NCI-H2196 treated with DMSO at 0.1 percent for 48 hours (cell line): Measurements from ENCODE around the gene NEK1.
"Not testable (repeated sequence)": the region's sequence is repeated elsewhere in the genome, so short reads cannot be mapped to it uniquely, and the experiment has no call there.

Experiments
- DNase-seq: peaks from one replicate; lab custom pipeline; 2025; ENCODE audit not compliant: unreplicated experiment; lab: John Stamatoyannopoulos, UW

Gene NEK1

DNA sequence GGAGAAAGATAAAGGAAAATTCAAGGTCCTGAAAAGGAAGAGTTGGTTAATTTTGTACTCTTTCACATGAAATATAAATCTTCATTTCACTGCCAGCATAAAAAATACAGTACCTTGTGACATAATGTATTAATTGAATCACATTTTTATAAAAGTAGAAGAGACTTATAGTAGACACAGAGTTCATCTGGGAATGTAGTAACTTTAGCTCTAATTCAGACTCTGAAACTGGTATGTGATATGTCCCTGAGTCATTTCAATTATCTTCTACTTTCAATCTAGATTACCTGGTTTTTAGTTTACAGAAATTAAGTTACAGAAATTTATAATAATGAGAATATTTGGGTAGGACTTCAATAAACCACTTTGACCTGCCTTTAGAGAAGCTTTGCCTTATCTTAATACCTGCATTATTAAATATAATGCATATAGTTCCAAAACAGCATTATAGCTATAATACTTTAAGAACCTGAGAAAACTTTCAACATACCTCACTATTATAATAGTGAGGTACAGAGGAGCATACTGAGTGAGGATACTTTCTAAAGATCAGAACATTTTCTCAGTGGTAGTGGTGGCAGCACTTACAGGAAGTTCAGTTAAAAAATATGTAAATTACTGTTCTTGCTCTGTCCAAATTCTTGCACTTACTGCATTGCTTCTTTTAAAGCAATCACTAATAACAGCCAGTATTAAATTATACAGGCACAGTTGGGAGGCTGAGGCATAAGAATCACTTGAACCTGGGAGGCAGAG is 11.2 kb downstream of the NEK1 start:
- DNase-seq, result no peak

DNA sequence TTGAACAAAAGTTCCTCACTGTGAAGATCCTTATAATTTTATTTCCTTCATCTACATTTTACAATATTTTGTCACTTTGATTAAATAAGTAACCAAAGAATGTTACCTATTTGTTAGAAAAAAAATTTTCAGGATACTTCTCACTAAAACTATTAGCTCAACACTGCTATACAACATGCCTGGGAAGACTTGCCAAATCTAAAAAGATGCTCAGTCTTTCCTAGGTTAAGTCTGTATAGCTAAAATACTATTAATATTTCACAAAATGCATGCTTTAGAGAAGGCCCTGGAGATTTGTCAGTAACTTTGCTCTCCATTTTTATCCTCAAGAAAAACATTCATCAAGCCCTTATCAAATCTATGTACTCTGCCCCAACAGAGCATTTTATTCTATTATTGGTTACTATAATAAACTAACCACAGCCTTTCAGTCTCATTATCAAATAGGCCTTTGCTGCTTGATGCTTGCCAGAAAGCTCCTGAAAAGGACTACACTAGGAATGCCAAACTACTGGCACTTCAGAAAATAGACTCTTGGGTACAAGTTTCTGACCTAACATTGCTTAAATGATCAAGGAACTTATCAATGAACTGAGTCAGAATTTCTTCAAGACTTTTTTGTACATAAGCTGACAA is 17.7 kb downstream of the NEK1 start:
- no peak for DNase-seq

DNA sequence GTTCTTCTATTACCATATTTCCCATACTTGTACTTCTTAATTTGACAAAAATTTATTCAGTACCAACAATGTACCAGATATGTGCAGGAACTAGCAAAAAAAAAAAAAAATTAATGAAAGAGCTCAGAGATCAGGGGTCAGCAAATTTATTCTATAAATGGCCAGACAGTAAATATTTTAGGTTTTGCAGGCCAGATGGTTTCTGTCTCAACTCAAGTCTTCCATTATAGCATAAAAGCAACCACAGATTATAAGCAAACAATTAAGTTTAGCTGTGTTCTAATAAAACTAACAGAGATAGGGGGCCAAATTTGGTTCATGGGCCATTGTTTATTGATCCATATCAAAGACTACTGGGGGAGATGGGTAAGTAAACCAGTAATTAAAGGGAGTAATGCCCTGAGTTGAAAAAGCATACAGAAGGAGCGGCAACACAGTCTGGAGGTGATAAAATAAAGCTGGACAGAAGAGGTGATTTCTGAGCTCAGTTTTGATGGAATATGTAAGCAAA is 19.3 kb downstream of the NEK1 start:
- DNase-seq, result no peak

DNA sequence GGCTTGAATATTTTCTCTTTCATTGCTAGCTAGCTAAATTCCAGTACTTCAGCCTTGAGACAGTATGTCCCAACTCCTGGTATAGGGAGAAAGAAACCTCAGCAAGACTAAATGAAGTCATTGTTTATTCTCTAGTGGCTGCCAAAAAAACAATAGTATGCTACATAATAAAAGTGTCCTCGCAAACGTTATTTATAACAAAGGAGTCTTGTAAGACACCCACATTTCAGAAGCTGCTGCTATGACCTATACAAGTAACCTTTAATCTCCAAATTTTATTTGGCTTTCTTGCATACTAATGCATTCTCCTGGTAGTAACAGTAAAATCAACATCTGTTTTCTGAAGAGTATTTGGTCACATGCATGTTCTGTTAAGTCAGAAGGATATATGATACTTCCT is 28.8 kb downstream of the NEK1 start:
- no peak for DNase-seq

DNA sequence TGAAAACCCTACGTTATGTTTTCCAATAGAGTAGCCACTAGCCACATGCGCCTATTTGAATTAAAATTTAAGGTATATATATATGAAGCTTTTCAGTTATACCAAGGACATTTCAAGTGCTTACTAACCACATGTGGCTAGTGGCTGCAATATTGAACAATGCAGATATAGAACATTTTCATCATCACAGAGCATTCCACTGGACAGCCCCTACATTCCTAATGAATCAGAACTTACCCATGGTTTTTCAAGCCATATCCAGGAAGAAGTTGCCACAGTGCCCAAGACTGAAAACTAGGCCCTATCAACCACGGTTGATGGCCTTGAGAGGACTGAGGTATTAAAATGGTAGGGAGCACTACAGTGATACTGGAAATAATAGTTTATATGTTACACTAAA is 29.7 kb downstream of the NEK1 start:
- DNase-seq, result no peak

DNA sequence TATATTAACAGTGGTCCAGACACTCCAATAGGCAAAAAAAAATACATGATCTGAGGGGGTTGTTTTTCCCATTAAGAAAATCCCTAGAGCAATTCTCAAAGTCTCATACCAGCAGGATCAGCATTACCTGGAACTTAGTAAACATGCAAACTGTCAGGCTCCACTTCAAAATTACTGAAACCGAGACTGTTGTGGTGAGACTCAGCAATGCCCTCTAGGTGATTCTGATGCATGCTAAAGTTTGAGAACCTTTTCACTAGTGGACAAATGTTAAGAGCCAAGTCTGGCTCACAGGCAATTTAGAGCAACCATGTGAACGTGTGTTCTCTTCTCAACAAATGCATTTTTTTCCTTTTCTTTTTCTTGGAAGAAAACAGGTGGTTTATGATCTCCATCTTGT is 30.2 kb downstream of the NEK1 start:
- DNase-seq, result no peak

DNA sequence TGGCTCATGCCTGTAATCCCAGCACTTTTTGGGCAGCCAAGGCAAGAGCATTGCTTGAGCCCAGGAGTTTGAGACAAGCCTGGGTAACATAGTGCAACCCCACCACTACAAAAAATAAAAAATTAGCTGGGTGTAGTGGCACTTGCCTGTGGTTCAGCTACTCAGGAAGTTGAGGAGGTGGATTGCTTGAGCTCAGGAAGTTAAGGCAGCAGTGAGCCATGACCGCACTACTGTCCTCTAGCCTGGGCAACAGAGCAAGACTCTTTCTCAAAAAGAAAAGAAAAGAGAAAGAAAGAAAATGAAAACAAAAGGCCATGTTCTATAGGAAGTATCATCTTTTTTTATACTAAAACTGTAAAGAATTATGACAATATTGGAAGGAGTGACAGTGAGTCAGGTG is 38.5 kb downstream of the NEK1 start:
- DNase-seq, result no peak

DNA sequence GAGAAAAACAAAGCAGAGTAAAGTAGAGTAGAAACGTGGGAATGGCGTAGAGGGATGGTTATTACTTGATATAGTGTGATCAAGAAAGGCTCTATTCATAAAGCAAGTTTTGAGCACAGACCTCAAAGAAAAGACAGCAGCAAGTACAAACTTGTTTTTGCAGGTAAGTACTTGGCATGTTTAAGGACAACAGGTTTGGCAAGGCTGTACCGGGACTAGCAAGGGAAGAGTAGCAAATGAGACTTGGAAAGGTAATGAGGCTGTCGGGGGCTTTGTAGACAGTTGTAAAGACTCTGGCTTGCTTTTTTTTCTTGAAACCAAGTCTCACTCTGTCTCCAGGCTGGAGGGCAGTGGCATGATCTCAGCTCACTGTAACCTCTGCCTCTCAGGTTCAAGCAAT is 40.9 kb downstream of the NEK1 start:
- no peak for DNase-seq

DNA sequence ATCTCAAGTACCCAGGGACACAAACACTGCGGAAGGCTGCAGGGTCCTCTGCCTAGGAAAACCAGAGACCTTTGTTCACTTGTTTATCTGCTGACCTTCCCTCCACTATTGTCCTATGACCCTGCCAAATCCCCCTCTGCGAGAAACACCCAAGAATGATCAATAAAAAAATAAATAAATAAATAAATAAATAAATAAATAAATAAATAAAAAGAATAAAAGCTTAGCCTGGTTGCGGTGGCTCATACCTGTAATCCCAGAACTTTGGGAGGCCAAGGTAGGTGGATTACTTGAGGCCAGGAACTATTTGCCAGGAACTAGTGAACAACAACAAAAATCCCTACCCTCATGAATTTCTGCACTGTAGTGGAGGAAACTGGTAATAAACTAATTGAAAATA is 41.4 kb downstream of the NEK1 start:
- DNase-seq, result not testable (repeated sequence)

DNA sequence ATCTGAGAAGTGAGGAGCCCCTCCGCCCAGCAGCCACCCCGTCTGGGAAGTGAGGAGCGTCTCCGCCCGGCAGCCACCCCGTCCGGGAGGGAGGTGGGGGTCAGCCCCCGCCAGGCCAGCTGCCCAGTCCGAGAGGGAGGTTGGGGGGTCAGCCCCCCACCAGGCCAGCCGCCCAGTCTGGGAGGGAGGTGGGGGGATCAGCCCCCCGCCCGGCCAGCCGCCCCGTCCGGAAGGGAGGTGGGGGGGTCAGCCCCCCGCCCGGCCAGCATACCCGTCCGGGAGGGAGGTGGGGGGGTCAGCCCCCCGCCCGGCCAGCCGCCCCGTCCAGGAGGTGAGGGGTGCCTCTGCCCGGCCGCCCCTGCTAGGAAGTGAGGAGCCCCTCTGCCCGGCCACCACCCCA is 42.1 kb downstream of the NEK1 start:
- not testable (repeated sequence) for DNase-seq

DNA sequence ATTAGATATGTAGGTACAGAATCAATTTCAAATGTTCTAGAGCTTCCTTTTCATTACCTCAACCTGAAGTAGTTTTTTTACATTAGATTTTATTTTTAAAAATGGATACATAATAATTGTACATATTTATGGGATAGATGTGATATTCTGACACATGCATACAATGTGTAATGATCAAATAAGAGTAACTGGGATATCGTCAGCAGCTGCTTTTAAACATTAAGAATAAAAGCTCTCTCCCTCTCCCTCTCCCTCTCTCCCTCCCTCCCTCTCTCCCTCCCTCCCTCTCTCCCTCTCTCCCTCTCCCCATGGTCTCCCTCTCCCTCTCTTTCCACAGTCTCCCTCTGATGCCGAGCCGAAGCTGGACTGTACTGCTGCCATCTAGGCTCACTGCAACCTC is 43.2 kb downstream of the NEK1 start:
- not testable (repeated sequence) for DNase-seq

DNA sequence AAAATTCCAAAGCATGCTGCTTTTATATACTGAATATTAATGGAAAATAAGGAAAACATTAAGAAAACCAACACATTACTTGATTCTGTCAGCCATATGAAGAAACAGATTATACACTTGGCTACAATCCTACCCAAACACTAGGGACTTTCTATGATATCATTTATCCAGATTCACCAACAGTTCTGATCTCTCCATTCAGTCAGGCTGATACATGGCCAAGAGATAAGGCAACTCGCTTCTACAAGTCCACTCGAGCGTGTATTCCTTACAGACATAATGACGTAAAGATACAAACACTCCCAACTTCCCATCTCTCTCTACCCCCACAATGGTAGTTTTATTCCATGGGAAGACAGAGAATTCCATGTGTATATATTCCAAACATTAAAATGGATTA is 44.5 kb downstream of the NEK1 start:
- no peak for DNase-seq

DNA sequence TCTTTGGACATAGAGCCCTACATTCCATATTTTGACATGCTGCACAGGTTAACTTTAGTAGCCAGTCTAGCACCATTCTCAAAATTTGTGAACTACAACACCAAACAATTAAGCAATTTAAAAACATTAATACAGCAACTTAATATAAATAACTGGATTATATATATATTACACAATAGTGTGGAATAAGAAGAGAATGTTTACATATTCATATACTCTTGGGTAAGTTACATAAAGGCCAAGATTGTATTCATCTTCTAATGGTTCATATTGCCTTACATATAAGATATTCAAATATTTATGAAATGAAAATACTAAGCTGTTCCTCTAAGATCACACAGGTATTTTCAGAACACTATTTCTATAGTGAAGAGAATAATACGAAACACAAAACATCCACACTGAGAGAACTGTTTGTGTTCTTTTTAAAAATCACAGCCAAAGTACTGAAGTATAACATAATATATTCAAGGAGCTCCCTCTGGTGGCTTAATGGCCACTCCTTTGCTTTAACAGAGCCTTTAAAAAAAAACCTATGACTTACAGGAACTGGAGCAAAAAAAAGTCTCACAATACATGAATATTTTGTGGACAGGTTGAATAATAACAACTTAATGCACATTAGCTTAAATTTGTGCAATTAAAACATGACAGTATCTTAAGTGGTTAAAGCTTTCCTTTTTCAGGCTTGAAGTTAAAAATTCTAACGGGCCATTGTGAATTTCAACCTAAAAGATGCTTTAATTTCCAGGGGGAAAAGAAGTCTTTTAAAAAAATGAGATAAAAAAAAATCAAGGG is 46.2 kb downstream of the NEK1 start:
- no peak for DNase-seq

DNA sequence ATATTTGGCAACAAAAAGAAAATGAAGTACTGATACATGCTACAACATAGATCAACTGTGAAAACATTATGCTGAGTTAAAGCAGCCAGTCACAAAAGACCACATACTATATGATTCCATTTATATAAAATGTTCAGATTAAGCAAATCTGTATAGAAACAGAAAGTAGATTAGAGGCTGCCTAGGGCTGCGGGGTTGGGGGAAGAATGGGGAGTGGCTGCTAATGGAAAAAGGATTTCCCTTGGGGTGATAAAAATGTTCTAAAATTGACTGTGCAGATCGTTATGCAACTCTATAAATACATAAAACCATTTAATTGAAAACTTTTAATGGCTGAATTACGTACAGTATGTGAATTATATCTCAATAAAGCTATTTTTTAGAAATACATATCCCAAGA is 46.8 kb downstream of the NEK1 start:
- no peak for DNase-seq

DNA sequence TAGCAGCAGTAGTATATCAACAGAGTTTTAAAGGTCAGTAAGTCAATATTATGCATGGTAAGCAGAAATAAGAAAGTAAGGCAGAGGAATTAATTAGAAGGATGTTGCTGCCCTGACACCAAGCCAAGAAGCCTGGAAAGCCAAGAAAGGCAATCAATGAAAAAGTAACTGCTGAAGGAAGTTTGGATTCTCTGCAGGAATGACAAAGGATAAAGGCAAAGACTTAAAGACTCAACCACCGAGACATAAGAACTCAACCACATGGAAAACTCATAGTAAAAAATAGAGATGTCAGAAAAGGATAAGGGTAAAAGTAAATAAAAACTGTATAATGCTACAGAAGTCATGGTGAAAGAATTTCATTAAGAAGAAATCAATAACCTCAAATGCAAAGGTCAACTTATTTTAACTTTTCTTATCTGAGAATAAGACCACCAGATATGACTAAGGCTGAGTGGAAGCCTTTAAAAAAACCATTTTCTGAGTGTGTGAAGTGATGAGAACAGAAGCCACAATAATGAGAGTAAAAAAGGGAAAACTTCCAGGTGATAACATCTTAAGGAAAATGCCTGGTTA is 55.2 kb downstream of the NEK1 start:
- no peak for DNase-seq

DNA sequence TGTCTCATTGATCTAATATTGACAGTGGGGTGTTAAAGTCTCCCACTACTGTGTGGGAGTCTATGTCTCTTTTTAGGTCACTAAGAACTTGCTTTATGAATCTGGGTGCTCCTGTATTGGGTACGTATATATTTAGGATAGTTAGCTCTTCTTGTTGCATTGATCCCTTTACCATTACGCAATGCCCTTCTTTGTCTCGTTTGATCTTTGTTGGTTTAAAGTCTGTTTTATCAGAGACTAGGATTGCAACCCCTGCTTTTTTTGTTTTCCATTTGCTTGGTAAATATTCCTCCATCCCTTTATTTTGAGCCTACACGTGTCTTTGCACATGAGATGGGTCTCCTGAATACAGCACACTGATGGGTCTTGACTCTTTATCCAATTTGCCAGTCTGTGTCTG is 65.8 kb downstream of the NEK1 start:
- DNase-seq, result not testable (repeated sequence)

DNA sequence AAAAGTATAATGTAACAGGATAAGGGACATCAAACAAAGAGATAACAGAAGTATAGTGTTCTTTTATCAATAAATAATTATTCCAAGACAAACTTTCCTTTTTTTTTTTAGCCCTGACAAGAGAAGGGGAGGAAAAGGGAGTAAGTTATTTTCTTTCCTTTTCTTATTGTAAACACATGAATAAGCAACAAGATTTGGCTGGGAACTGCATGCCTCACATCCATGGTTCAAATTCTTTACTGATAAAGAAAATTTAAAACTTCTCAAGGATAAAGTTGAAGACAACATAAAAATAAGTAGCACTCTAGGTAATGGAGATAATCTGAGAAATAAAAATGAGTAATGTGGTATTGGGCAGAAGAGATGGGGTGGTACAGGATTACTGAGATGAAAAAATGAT is 71.6 kb downstream of the NEK1 start:
- no peak for DNase-seq

DNA sequence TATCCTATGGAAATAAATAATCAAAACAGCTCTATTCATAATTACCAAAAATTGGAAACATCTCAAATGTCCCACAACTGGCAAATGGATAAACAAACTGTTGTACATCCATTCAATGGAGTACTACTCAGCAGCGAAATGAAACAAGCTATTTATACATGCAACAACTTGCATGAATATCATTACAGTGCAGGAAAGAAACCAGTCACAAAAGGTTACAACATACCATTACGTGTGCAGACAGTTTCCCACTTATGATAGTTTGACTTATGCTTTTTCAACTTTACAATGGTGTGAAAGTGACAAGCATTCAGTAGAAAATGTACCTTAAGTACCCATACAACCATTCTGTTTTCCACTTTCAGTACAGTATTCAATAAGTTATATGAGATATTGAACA is 82.3 kb downstream of the NEK1 start:
- DNase-seq, result no peak

DNA sequence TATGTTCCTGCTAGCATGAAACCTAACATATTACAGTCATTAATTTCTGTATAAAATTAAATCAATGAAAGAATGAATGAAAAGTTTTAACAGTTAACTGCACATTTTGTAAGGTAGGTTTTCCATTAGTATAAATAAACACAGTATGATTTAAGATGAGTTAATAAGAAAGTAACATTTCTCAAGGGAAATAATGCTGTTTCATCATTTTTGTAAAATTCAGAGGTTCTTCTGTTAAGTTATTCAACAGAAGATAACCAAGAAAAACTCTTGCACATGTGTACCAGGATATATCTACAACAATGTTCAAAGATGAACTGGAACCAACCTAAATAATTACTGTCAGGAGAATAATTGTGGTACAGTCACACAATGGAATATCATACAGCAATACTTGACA is 88.6 kb downstream of the NEK1 start:
- no peak for DNase-seq

DNA sequence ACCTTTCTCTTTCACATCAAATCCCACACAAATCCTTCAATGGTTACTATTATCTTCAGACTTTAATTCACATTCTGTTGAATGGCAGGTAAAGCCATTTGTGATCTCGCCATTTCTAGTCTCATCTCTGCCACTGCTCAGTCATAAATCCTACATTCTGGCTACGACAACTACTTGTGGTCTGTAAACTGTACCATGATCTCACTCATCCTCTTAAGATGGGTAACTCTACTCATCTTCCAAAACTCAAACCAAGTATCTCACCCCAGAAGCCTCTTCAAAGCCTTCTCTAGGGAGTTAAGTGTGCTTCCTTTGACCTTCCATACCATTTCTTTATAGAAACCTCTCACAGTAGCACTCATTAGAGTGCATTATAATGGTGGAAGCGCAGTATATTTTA is 101.8 kb downstream of the NEK1 start:
- DNase-seq, result no peak

DNA sequence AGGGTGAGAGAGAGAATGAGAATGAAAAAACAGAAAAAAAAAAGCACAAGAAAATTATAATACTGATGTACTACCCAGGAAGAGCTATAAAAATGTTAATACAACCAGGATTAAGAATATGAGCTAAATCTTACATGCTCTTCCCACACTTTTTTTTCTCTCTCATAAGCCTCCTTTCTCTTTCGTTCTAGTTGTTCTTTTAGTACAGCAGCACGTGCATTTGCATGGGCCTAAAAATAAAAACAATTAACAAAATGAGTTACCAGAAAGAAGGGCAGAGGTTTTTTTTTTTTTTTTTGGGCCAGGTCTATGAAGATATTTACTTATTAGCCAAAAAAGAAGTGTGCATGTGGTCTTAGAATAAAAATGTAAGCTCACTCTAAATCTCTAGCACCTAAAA is 105.5 kb downstream of the NEK1 start:
- no peak for DNase-seq

DNA sequence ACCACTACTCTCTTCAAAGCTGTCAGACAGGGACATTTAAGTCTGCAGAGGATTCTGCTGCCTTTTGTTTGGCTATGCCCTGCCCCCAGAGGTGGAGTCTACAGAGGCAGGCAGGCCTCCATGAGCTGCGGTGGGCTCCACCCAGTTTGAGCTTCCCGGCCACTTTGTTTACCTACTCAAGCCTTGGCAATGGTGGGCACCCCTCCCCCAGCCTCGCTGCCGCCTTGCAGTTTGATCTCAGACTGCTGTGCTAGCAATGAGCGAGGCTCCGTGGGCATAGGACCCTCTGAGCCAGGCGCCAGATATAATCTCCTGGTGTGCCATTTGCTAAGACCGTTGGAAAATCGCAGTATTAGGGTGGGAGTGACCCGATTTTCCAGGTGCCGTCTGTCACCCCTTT is 112.5 kb downstream of the NEK1 start:
- DNase-seq, result not testable (repeated sequence)
